ENCODE results near the gene CYB5RL. TPM values are rescaled to one million over a fixed set of nuclear protein-coding genes. Genes with fewer than 3 reads are reported as not detected.

Gene CYB5RL
- total RNA-seq, 2 donors from 2014 or later = 8.2 to 11.0 TPM

DNA sequence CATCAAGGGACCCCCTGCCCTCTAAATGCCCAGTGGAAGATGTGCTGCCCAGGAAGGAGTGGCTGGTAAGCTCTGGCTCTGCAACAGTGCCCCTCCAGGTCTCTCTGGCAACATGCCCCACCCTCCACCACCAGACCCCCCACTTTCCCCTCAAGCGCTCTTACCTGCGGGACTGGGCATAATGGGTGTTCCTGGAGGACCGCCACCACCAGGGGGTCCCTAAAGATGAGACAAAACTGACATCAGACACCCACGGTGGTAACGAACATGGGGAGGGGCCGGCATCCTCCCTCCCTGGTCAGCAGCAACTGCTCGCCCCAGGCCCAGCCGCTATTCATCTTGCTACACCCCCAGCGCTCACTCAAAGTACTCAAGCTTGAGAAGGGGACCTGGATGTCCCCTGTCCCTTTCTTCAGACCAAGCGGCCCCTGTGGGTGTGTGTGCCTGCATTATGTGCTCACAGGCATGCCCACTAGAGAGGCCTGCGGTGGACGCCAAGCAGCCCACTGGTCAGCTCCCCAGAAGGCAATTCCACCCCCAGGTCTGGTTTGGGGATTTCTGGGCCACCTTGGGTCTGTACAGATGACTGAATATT lies 41.0 kb upstream of the CYB5RL start:
- Histone ChIP-seq H3K4me1 (ENCODE audit: control insufficient read depth, insufficient read depth, low read length) (peaks cover 3% of the 10 kb centered on the region), H3K9ac (ENCODE audit: extremely low read depth, low read length, poor library complexity, severe bottlenecking) (no peak overlapping the region), H3K36me3 (ENCODE audit: control insufficient read depth, insufficient read depth, low read length) (peaks cover 95% of the 10 kb centered on the region), H3K4me3 (ENCODE audit: low read length) (no peak overlapping the region), H3K27me3 (ENCODE audit: control insufficient read depth, insufficient read depth, low read length, poor library complexity, severe bottlenecking) (no peaks in the 10 kb centered on the region), H3K27ac (ENCODE audit: low read depth, low read length) (no peak overlapping the region), H3K9me3 (ENCODE audit: control insufficient read depth, low read length) (no peaks in the 10 kb centered on the region)
- DNase-seq = no peak
- H3K36me3 Mint-ChIP-seq (ENCODE audit: low read depth) = peaks cover 84% of the 10 kb centered on the region
- H3K4me3 Mint-ChIP-seq = no peak overlapping the region
- no peaks in the 10 kb centered on the region for H3K27me3 Mint-ChIP-seq (ENCODE audit: insufficient read depth)
- H3K27ac Mint-ChIP-seq = peak overlapping the region; percentile 13
- H3K4me1 Mint-ChIP-seq = no peaks in the 10 kb centered on the region
- WGBS, 2 experiments (ENCODE audit: insufficient coverage in 1 of 2, insufficient read length in 1 of 2) = 96 to 100% methylated on average over 5 to 12 of the region's 12 CpGs
- TF ChIP-seq, protein P1, sequence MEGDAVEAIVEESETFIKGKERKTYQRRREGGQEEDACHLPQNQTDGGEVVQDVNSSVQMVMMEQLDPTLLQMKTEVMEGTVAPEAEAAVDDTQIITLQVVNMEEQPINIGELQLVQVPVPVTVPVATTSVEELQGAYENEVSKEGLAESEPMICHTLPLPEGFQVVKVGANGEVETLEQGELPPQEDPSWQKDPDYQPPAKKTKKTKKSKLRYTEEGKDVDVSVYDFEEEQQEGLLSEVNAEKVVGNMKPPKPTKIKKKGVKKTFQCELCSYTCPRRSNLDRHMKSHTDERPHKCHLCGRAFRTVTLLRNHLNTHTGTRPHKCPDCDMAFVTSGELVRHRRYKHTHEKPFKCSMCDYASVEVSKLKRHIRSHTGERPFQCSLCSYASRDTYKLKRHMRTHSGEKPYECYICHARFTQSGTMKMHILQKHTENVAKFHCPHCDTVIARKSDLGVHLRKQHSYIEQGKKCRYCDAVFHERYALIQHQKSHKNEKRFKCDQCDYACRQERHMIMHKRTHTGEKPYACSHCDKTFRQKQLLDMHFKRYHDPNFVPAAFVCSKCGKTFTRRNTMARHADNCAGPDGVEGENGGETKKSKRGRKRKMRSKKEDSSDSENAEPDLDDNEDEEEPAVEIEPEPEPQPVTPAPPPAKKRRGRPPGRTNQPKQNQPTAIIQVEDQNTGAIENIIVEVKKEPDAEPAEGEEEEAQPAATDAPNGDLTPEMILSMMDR (conservative IDR thresholded peaks at IDR 0.05) = peak; percentile 11
- H3K9me3 Mint-ChIP-seq = no peaks in the 10 kb centered on the region

DNA sequence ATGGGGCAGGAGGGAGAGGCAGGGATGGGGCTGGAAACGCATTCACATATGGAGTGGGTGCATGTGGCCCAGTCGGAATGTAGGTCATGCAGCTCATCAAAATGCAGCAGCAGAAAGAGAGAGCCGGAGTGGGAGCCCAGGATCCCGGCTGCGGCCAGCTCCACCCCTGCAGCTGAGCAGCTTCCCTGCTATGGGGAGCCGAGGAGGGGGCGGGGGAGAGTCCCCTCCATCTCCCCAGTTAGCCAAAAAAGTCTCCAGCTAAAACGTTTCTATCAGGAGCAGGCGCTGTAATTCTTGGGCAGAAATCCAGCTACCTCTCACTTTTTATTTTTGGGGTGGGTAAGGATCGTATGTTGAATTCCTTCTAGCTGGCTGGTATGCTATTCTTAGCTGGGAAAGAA lies 39.8 kb upstream of the CYB5RL start:
- WGBS, 2 experiments (ENCODE audit: insufficient coverage in 1 of 2, insufficient read length in 1 of 2) = 93 to 94% methylated on average over 6 to 10 of the region's 10 CpGs
- Histone ChIP-seq H3K9ac (ENCODE audit: extremely low read depth, low read length, poor library complexity, severe bottlenecking) (no peak overlapping the region), H3K27me3 (ENCODE audit: control insufficient read depth, insufficient read depth, low read length, poor library complexity, severe bottlenecking) (no peaks in the 10 kb centered on the region), H3K4me3 (ENCODE audit: low read length) (no peak overlapping the region), H3K9me3 (ENCODE audit: control insufficient read depth, low read length) (no peaks in the 10 kb centered on the region), H3K36me3 (ENCODE audit: control insufficient read depth, insufficient read depth, low read length) (peaks cover 87% of the 10 kb centered on the region), H3K4me1 (ENCODE audit: control insufficient read depth, insufficient read depth, low read length) (no peaks in the 10 kb centered on the region), H3K27ac (ENCODE audit: low read depth, low read length) (no peak overlapping the region)
- Mint-ChIP-seq H3K4me3 (no peak overlapping the region), H3K9me3 (peaks cover 4% of the 10 kb centered on the region), H3K27me3 (ENCODE audit: insufficient read depth) (no peaks in the 10 kb centered on the region), H3K36me3 (ENCODE audit: low read depth) (peaks cover 79% of the 10 kb centered on the region), H3K27ac (no peak overlapping the region), H3K4me1 (peaks cover 4% of the 10 kb centered on the region)
- DNase-seq = no peak
- TF ChIP-seq, protein P1 (conservative IDR thresholded peaks at IDR 0.05) = no peak

DNA sequence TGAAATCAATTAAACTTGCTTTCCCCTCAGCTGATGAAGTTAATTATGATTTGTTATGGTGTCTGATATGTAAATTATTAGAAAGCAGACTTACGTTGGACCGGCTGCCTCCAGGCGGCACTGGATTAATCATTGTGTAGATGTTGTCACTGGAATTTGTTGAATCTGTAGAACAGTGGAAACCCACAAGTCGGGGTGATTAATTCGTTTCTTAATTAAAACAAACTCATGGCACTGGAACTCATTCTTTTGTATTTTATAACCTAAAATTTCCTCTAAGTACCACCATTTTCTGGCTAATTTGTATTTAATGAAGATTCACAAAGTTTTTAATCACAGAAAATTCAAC lies 39.2 kb upstream of the CYB5RL start:
- 97% methylated on average over 5 of the region's 5 CpGs; no CpG with 5 or more reads in 1 of the 2 experiments for WGBS, 2 experiments (ENCODE audit: insufficient coverage in 1 of 2, insufficient read length in 1 of 2)
- H3K4me1 Mint-ChIP-seq = peaks cover 4% of the 10 kb centered on the region
- TF ChIP-seq, protein P1 (conservative IDR thresholded peaks at IDR 0.05) = no peak
- H3K9me3 Mint-ChIP-seq = peaks cover 7% of the 10 kb centered on the region
- H3K9me3 ChIP-seq (ENCODE audit: control insufficient read depth, low read length) = no peaks in the 10 kb centered on the region
- H3K27ac ChIP-seq (ENCODE audit: low read depth, low read length) = no peak overlapping the region
- H3K36me3 ChIP-seq (ENCODE audit: control insufficient read depth, insufficient read depth, low read length) = peaks cover 82% of the 10 kb centered on the region
- peaks cover 78% of the 10 kb centered on the region for H3K36me3 Mint-ChIP-seq (ENCODE audit: low read depth)
- no peak overlapping the region for H3K9ac ChIP-seq (ENCODE audit: extremely low read depth, low read length, poor library complexity, severe bottlenecking)
- H3K4me3 ChIP-seq (ENCODE audit: low read length) = no peak overlapping the region
- no peak overlapping the region for H3K4me3 Mint-ChIP-seq
- no peaks in the 10 kb centered on the region for H3K27me3 ChIP-seq (ENCODE audit: control insufficient read depth, insufficient read depth, low read length, poor library complexity, severe bottlenecking)
- no peaks in the 10 kb centered on the region for H3K27me3 Mint-ChIP-seq (ENCODE audit: insufficient read depth)
- DNase-seq = no peak
- no peak overlapping the region for H3K27ac Mint-ChIP-seq
- no peaks in the 10 kb centered on the region for H3K4me1 ChIP-seq (ENCODE audit: control insufficient read depth, insufficient read depth, low read length)
